K562 (cell line): ENCODE results near the gene IL9.

Experiments
- ATF1 ChIP-seq, 2 experiments: fragments of 450-650 bp in 1 of 2; IDR thresholded peaks; 2 replicates each; pipeline ENCODE4 v1.6.1; 2016; ENCODE audit warnings: missing compliant biosample characterization in 1 of 2, missing genetic modification characterization in 1 of 2
- CBX8 ChIP-seq: fragments of 200-600 bp; sonication (generic); IDR thresholded peaks from 2 replicates; pipeline ENCODE4 v1.6.1; 2012; ENCODE audit warnings: borderline replicate concordance, mixed run types, low read depth, mild to moderate bottlenecking, moderate library complexity, mixed read lengths, low read length, control low read depth, inconsistent platforms; ENCODE audit not compliant: poor library complexity, severe bottlenecking; ENCODE audit errors: extremely low read depth
- CTCF ChIP-seq, 3 experiments: IDR thresholded peaks in 2 of 3; conservative IDR thresholded peaks in 1 of 3; 2 replicates each; pipeline ENCODE4 v1.5.1; 2011 to 2012; ENCODE audit warnings: low read length in 3 of 3, mild to moderate bottlenecking in 3 of 3, control low read depth in 2 of 3, improper control_type of control experiment in 1 of 3, inconsistent platforms in 1 of 3, low read depth in 1 of 3, mixed read lengths in 1 of 3, moderate library complexity in 1 of 3; ENCODE audit not compliant: insufficient read depth in 2 of 3
- EGR1 ChIP-seq: fragments of 450-650 bp; conservative IDR thresholded peaks from 2 replicates; pipeline ENCODE4 v1.6.1; 2017; ENCODE audit warnings: mild to moderate bottlenecking
- EP300 ChIP-seq: IDR thresholded peaks from 2 replicates; pipeline ENCODE4 v1.6.1; 2012; ENCODE audit warnings: low read length, improper control_type of control experiment
- GTF2A2 ChIP-seq: IDR thresholded peaks from 2 replicates; pipeline ENCODE4 v1.6.1; 2016; ENCODE audit warnings: mild to moderate bottlenecking, missing genetic modification characterization, missing compliant biosample characterization
- HCFC1 ChIP-seq: IDR thresholded peaks from 2 replicates; pipeline ENCODE4 v1.6.1; 2012; ENCODE audit warnings: low read depth, low read length, improper control_type of control experiment
- KDM1A ChIP-seq, 2 experiments: fragments of 450-650 bp; IDR thresholded peaks; 2 replicates each; pipeline ENCODE4 v1.6.1; 2016; ENCODE audit warnings: mild to moderate bottlenecking in 2 of 2
- KLF1 ChIP-seq: fragments of 450-650 bp; IDR thresholded peaks from 2 replicates; pipeline ENCODE4 v1.6.1; 2016; ENCODE audit warnings: missing genetic modification characterization, missing compliant biosample characterization
- MYC ChIP-seq, 2 experiments: fragments of 250-450 bp in 1 of 2; sonication (Bioruptor Pico) in 1 of 2; IDR thresholded peaks; 2 replicates each; pipeline versions ENCODE4 v1.5.1 to v1.6.1; 2012 to 2021; ENCODE audit warnings: low read depth in 2 of 2, borderline replicate concordance in 1 of 2, improper control_type of control experiment in 1 of 2, low read length in 1 of 2, mild to moderate bottlenecking in 1 of 2, moderate library complexity in 1 of 2
- NFIX ChIP-seq: fragments of 250-450 bp; sonication (Bioruptor Pico); IDR thresholded peaks from 2 replicates; pipeline ENCODE4 v1.4.0; 2020; ENCODE audit warnings: low read depth, mild to moderate bottlenecking, moderate library complexity
- U2AF1 ChIP-seq: fragments of 200-400 bp; formaldehyde crosslinking; optimal IDR thresholded peaks from 2 replicates; pipeline ENCODE3; 2017; ENCODE audit warnings: mild to moderate bottlenecking, low read depth, low read length, moderate library complexity
- ZNF24 ChIP-seq: fragments of 450-650 bp; IDR thresholded peaks from 2 replicates; pipeline ENCODE4 v1.6.1; 2016

- TF ChIP-seq KLF1 (tag): no peak
- no peak for TF ChIP-seq CTCF (IDR thresholded peaks at IDR 0.05 in 2 of 3, conservative IDR thresholded peaks at IDR 0.05 in 1 of 3; ENCODE audit: insufficient read depth in 2 of 3, low read depth in 1 of 3, low read length in 3 of 3)
- TF ChIP-seq U2AF1: no peak
- TF ChIP-seq EP300: no peak
- TF ChIP-seq CBX8: no peak
- no peak for TF ChIP-seq ZNF24
- no peak for TF ChIP-seq ATF1 (CRISPR knock-in tag; IDR thresholded peaks at IDR 0.05)
- TF ChIP-seq ATF1 (tag; IDR thresholded peaks at IDR 0.05): no peak
- TF ChIP-seq HCFC1: no peak
- no peak for TF ChIP-seq NFIX (CRISPR knock-in tag)
- TF ChIP-seq EGR1: no peak
- no peak for TF ChIP-seq MYC (IDR thresholded peaks at IDR 0.05; ENCODE audit: low read depth, low read length)
- TF ChIP-seq MYC (CRISPR knock-in tag; IDR thresholded peaks at IDR 0.05; ENCODE audit: borderline replicate concordance, low read depth): no peak
- no peak for TF ChIP-seq KDM1A (IDR thresholded peaks at IDR 0.05)
- no peak for TF ChIP-seq GTF2A2 (tag)
Measured at GRCh38 chr5:135887881-135888614, 7.6 kb downstream of the IL9 start.
